HG03571 (cell line): ENCODE measurements around the gene KLHL15.
"Not testable (repeated sequence)": the region's sequence is repeated elsewhere in the genome, so short reads cannot be mapped to it uniquely, and the experiment has no call there.

ENCODE experiments used
- ATAC-seq: cut with Tn5 transposase; IDR thresholded peaks from one replicate; pipeline ENCODE4 v1.9.1; 2021; ENCODE audit not compliant: unreplicated experiment

The KLHL15 gene

GRCh38 chrX:24027086-24027485, at the start of gene KLHL15:
Gene KLHL15 (minus strand): TSS chrX:24027186. CDS start chrX:24006693, 20,493 bp downstream.
- ATAC-seq, result no peak

- ATAC-seq, result no peak
These were observed 42.9 kb upstream of the KLHL15 start for GRCh38 chrX:24069877-24070276.

- ATAC-seq, result no peak
These were observed 36.5 kb upstream of the KLHL15 start for GRCh38 chrX:24063488-24063887.

- ATAC-seq, result peak; percentile 8
These were observed 28.0 kb upstream of the KLHL15 start for GRCh38 chrX:24055043-24055356.

GRCh38 chrX:24054182-24055042, 27.4 kb upstream of the KLHL15 start, which contains the start of gene EIF2S3:
Gene EIF2S3 (plus strand): TSS chrX:24054956. CDS start chrX:24054969, 13 bp downstream.
- ATAC-seq, result peak; percentile 83

GRCh38 chrX:24050522-24051318, 23.7 kb upstream of the KLHL15 start:
- not testable (repeated sequence) for ATAC-seq

- not testable (repeated sequence) for ATAC-seq
These were observed 22.7 kb upstream of the KLHL15 start for GRCh38 chrX:24049643-24050042.

GRCh38 chrX:24046060-24046459, 19.1 kb upstream of the KLHL15 start:
- ATAC-seq, result not testable (repeated sequence)

GRCh38 chrX:24037729-24038128, 10.7 kb upstream of the KLHL15 start:
- ATAC-seq, result no peak

- no peak for ATAC-seq
These were observed 7.5 kb upstream of the KLHL15 start for GRCh38 chrX:24034485-24034884.

- ATAC-seq, result no peak
These were observed 3.6 kb upstream of the KLHL15 start for GRCh38 chrX:24030597-24030996.

- ATAC-seq, result no peak
These were observed 999 bp upstream of the KLHL15 start for GRCh38 chrX:24027985-24028384.

GRCh38 chrX:24026432-24026831, 554 bp downstream of the KLHL15 start:
- ATAC-seq, result no peak

- ATAC-seq, result peak; percentile 28
These were observed 1.1 kb downstream of the KLHL15 start for GRCh38 chrX:24025741-24026403.

- peak; percentile 85 for ATAC-seq
These were observed 1.9 kb downstream of the KLHL15 start for GRCh38 chrX:24024819-24025740.

GRCh38 chrX:24023972-24024669, 2.9 kb downstream of the KLHL15 start:
- ATAC-seq, result no peak

GRCh38 chrX:24023544-24023943, 3.4 kb downstream of the KLHL15 start:
- no peak for ATAC-seq

GRCh38 chrX:24020306-24020876, 6.6 kb downstream of the KLHL15 start:
- no peak for ATAC-seq

GRCh38 chrX:24019448-24019847, 7.5 kb downstream of the KLHL15 start:
- ATAC-seq, result no peak
